Measurements from ENCODE around the gene PPP1R12A.

PPP1R12A gene

DNA sequence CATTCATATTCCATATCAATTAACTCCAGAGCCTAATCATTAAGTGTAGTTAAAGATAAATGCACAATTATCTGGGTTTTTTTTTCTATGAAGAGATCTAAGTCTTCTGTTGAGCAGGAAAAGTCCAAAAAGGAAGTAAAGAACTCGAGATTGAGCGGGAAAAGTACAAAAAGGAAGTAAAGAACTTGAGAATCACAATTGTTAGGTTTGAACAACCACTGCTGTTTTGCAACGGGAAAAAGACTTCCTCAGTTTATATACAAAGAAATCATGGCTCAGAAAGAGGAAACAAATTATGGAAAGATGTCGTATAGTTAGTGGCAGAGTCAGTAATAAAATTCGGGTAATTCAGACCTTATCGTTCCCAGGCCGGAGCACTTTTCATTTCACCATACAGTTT, 63.3 kb downstream of the PPP1R12A start:
- TF ChIP-seq, protein P1, sequence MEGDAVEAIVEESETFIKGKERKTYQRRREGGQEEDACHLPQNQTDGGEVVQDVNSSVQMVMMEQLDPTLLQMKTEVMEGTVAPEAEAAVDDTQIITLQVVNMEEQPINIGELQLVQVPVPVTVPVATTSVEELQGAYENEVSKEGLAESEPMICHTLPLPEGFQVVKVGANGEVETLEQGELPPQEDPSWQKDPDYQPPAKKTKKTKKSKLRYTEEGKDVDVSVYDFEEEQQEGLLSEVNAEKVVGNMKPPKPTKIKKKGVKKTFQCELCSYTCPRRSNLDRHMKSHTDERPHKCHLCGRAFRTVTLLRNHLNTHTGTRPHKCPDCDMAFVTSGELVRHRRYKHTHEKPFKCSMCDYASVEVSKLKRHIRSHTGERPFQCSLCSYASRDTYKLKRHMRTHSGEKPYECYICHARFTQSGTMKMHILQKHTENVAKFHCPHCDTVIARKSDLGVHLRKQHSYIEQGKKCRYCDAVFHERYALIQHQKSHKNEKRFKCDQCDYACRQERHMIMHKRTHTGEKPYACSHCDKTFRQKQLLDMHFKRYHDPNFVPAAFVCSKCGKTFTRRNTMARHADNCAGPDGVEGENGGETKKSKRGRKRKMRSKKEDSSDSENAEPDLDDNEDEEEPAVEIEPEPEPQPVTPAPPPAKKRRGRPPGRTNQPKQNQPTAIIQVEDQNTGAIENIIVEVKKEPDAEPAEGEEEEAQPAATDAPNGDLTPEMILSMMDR (conservative IDR thresholded peaks at IDR 0.05; ENCODE audit: low read depth, low read length) = no peak
- H3K4me3 ChIP-seq (ENCODE audit: low read length) = no peak overlapping the region
- DNase-seq (ENCODE audit: low read depth) = no peak

DNA sequence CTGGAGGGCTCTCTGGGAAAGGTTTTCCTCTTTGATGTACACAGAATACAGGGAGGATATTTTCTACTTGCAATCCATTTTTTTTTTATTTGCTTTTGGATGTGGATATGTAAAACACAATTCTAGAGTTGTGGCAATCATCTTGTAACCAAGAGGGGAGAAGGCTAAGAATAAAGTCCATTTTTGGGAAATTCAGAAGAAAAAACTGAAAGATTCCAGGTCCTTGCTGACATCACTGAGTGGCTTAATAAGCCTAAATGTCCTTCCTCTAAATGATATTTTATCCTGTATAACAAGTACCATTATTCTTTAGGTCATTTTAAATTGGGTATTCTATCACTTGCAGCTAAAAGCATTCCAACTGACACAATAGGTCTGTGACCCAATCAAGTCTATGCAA, 64.0 kb downstream of the PPP1R12A start:
- no peak overlapping the region for H3K4me3 ChIP-seq (ENCODE audit: low read length)
- TF ChIP-seq, protein P1 (conservative IDR thresholded peaks at IDR 0.05; ENCODE audit: low read depth, low read length) = no peak
- DNase-seq (ENCODE audit: low read depth) = no peak

DNA sequence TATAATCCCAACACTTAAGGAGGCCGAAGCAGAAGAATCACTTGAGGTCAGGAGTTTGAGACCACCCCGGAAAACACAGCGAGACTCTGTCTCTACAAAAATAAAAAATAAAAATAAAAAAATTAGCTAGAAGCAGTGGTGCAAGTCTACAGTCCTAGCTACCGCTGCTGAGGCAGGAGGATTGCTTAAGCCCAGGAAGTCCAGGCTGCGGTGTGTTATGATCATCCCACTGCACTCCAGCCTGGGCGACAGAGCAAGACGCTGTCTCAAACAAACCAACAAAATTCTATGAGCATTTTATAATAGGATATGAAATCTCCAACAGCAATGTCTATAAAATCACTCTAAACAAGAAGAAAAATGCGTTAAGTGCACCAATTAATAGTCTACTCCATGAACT, 75.3 kb downstream of the PPP1R12A start:
- TF ChIP-seq, protein P1 (conservative IDR thresholded peaks at IDR 0.05; ENCODE audit: low read depth, low read length) = no peak
- DNase-seq (ENCODE audit: low read depth) = no peak

DNA sequence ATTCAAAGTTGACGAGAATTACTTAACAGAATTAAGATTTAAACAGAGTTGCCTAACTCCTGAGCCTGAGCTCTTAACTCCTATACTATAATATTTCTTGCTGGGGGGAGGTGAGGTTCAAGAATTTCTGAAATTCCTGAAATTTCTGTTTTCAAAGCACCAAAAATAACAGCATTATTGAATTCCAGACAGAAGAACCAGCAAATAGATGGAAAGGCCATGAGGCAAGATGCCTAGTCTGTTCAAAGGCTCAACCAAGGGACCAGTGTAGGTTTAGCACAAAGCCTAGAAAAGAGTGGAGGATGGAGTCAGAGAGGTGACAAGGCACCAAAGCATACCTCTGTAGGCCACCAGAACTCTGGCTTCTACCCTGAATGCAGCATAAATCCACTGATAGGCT, 76.4 kb downstream of the PPP1R12A start:
- H3K4me3 ChIP-seq (ENCODE audit: low read length) = no peak overlapping the region
- DNase-seq (ENCODE audit: low read depth) = peak; percentile 55
- TF ChIP-seq, protein P1 (conservative IDR thresholded peaks at IDR 0.05; ENCODE audit: low read depth, low read length) = no peak

More for the DNA sequence above, 75.3 kb downstream of the PPP1R12A start:
- H3K4me3 ChIP-seq (ENCODE audit: low read length) = no peak overlapping the region

DNA sequence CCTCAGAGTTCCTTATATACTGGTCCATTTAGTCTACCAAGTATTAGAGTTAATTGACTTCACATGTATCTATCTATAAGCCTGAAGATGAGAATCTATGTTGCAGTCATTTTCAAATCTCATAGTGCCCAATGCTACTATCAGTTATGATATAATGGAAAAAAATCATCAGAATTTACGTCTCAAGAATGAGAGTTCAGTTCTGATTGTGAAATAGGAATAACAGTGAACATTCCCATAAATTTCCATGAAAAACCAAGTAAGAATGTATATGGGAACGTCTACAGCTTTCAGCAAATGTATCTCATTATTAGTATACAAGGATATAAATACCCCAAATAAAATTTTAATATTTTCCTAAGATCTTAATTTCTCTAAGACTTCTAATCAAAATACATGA, 77.2 kb downstream of the PPP1R12A start:
- TF ChIP-seq, protein P1 (conservative IDR thresholded peaks at IDR 0.05; ENCODE audit: low read depth, low read length) = no peak
- H3K4me3 ChIP-seq (ENCODE audit: low read length) = no peak overlapping the region
- no peak for DNase-seq (ENCODE audit: low read depth)

DNA sequence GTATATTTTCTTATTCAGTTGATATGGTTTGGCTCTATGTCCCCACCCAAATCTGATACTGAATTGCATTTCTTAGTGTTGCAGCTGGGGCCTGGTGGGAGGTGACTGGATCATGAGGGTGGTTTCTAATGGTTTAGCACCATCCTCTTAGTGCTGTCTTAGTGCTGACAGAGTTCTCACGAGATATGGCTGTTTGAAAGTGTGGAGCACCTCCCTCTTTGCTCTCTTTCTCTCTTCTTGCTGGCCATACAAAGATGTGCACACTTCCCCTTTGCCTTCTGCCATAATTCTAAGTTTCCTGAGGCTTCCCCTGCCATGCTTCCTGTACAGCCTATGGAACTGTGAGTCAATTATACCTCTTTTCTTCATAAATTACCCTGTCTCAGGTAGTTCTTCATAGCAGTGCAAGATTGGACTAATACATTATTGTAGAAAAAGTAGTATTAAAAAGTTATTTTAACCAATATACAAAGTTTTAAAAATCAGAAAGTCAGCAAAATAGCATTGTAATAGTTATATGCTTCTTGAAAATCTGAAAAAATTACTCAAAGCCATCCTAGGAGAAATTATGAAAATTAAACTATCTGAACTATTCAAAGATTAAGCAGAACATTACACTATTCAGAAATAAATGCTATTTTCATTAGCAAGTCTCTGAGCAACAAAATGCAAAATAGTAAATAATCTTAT, 84.1 kb downstream of the PPP1R12A start:
- TF ChIP-seq, protein P1 (conservative IDR thresholded peaks at IDR 0.05; ENCODE audit: low read depth, low read length) = no peak
- DNase-seq (ENCODE audit: low read depth) = no peak
- H3K4me3 ChIP-seq (ENCODE audit: low read length) = no peak overlapping the region

DNA sequence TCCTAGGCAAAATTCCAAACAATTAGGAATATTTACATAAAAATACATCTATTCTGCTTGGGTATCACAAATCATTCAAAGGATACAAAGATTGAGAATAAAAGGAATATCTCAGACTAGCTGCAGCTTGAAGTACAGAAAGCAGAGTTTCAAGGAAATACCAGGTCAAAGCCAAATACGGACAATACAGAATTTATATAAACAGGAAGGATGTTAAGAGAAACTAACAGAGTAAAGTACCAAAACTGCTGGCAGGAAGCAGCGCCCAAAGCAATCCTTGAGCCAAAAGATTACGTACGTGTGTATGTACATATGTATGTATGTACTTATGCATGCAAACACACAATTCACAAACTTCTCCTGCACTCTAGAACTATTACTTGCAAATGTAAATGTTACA, 86.6 kb downstream of the PPP1R12A start:
- no peak for DNase-seq (ENCODE audit: low read depth)
- TF ChIP-seq, protein P1 (conservative IDR thresholded peaks at IDR 0.05; ENCODE audit: low read depth, low read length) = no peak
- H3K4me3 ChIP-seq (ENCODE audit: low read length) = no peak overlapping the region
